ENCODE data around the gene SETBP1.

GRCh38 chr18:45100321-45101105, 419.8 kb downstream of the SETBP1 start:
- no peak for TF ChIP-seq SUZ12 (IDR thresholded peaks at IDR 0.05; ENCODE audit: extremely low read depth, insufficient read depth, insufficient read length)
- TF ChIP-seq YY1 (IDR thresholded peaks at IDR 0.05; ENCODE audit: insufficient read depth, insufficient read length) = no peak
